Rectal smooth muscle tissue (tissue), 1 donor: ENCODE data around the gene GATB.

Experiments
- H3K27ac ChIP-seq: one replicate; pipeline ENCODE4 v1.7.0; 2013; ENCODE audit warnings: low read depth, low read length, inconsistent platforms
- H3K27me3 ChIP-seq: one replicate; pipeline ENCODE4 v1.7.0; 2013; ENCODE audit warnings: low read length; ENCODE audit not compliant: control insufficient read depth, insufficient read depth
- H3K36me3 ChIP-seq: one replicate; pipeline ENCODE4 v1.7.0; 2013; ENCODE audit warnings: low read length; ENCODE audit not compliant: control insufficient read depth, insufficient read depth
- H3K4me1 ChIP-seq: one replicate; pipeline ENCODE4 v1.7.0; 2013; ENCODE audit warnings: low read length; ENCODE audit not compliant: control insufficient read depth, insufficient read depth
- H3K4me3 ChIP-seq: one replicate; pipeline ENCODE4 v1.7.0; 2013; ENCODE audit warnings: low read length
- H3K9ac ChIP-seq: one replicate; pipeline ENCODE4 v1.7.0; 2013; ENCODE audit warnings: low read length

Gene GATB

GRCh38 chr4:151703401-151703800 is 57.4 kb downstream of the GATB start:
- H3K9ac ChIP-seq, result no peak overlapping the region
- H3K27me3 ChIP-seq, result no peaks in the 10 kb centered on the region
- no peak overlapping the region for H3K27ac ChIP-seq
- H3K4me3 ChIP-seq, result no peak overlapping the region
- H3K36me3 ChIP-seq, result peaks cover 23% of the 10 kb centered on the region
- H3K4me1 ChIP-seq, result no peaks in the 10 kb centered on the region

- H3K4me3 ChIP-seq, result no peak overlapping the region
- H3K4me1 ChIP-seq, result no peaks in the 10 kb centered on the region
- H3K27ac ChIP-seq, result no peak overlapping the region
- H3K27me3 ChIP-seq, result no peaks in the 10 kb centered on the region
- H3K9ac ChIP-seq, result no peak overlapping the region
- H3K36me3 ChIP-seq, result peaks cover 19% of the 10 kb centered on the region
These were observed 58.6 kb downstream of the GATB start for GRCh38 chr4:151702256-151702655.

GRCh38 chr4:151700566-151701316 is 60.1 kb downstream of the GATB start:
- H3K4me1 ChIP-seq, result no peaks in the 10 kb centered on the region
- H3K36me3 ChIP-seq, result peaks cover 17% of the 10 kb centered on the region
- no peak overlapping the region for H3K27ac ChIP-seq
- H3K9ac ChIP-seq, result no peak overlapping the region
- no peak overlapping the region for H3K4me3 ChIP-seq
- H3K27me3 ChIP-seq, result no peaks in the 10 kb centered on the region

- H3K9ac ChIP-seq, result no peak overlapping the region
- H3K27ac ChIP-seq, result no peak overlapping the region
- H3K4me3 ChIP-seq, result no peak overlapping the region
- H3K36me3 ChIP-seq, result peaks cover 15% of the 10 kb centered on the region
- no peaks in the 10 kb centered on the region for H3K27me3 ChIP-seq
- no peaks in the 10 kb centered on the region for H3K4me1 ChIP-seq
These were observed 62.6 kb downstream of the GATB start for GRCh38 chr4:151698213-151698612.

GRCh38 chr4:151694961-151695720 is 65.7 kb downstream of the GATB start:
- no peak overlapping the region for H3K9ac ChIP-seq
- peaks cover 10% of the 10 kb centered on the region for H3K4me1 ChIP-seq
- H3K36me3 ChIP-seq, result peaks cover 4% of the 10 kb centered on the region
- no peaks in the 10 kb centered on the region for H3K27me3 ChIP-seq
- H3K4me3 ChIP-seq, result no peak overlapping the region
- H3K27ac ChIP-seq, result no peak overlapping the region

- Histone ChIP-seq H3K4me1 (peaks cover 26% of the 10 kb centered on the region), H3K27ac (no peak overlapping the region), H3K4me3 (no peak overlapping the region), H3K9ac (no peak overlapping the region), H3K36me3 (no peaks in the 10 kb centered on the region), H3K27me3 (no peaks in the 10 kb centered on the region)
These were observed 67.8 kb downstream of the GATB start for GRCh38 chr4:151692821-151693673.

GRCh38 chr4:151692443-151692782 is 68.4 kb downstream of the GATB start:
- H3K27me3 ChIP-seq, result no peaks in the 10 kb centered on the region
- peaks cover 32% of the 10 kb centered on the region for H3K4me1 ChIP-seq
- no peaks in the 10 kb centered on the region for H3K36me3 ChIP-seq
- H3K9ac ChIP-seq, result no peak overlapping the region
- no peak overlapping the region for H3K27ac ChIP-seq
- no peak overlapping the region for H3K4me3 ChIP-seq

- H3K9ac ChIP-seq, result no peak overlapping the region
- no peak overlapping the region for H3K4me3 ChIP-seq
- no peaks in the 10 kb centered on the region for H3K27me3 ChIP-seq
- no peaks in the 10 kb centered on the region for H3K36me3 ChIP-seq
- peaks cover 38% of the 10 kb centered on the region for H3K4me1 ChIP-seq
- no peak overlapping the region for H3K27ac ChIP-seq
These were observed 69.0 kb downstream of the GATB start for GRCh38 chr4:151691639-151692442.

GRCh38 chr4:151690876-151691275 is 69.9 kb downstream of the GATB start:
- Histone ChIP-seq H3K4me3 (no peak overlapping the region), H3K9ac (no peak overlapping the region), H3K27ac (peak overlapping the region; percentile 45), H3K4me1 (peaks cover 41% of the 10 kb centered on the region), H3K27me3 (no peaks in the 10 kb centered on the region), H3K36me3 (no peaks in the 10 kb centered on the region)

GRCh38 chr4:151690164-151690870 is 70.5 kb downstream of the GATB start:
- peaks cover 41% of the 10 kb centered on the region for H3K4me1 ChIP-seq
- H3K27me3 ChIP-seq, result no peaks in the 10 kb centered on the region
- no peak overlapping the region for H3K4me3 ChIP-seq
- H3K36me3 ChIP-seq, result no peaks in the 10 kb centered on the region
- no peak overlapping the region for H3K9ac ChIP-seq
- H3K27ac ChIP-seq, result peak overlapping the region; percentile 45

- Histone ChIP-seq H3K4me1 (peaks cover 41% of the 10 kb centered on the region), H3K36me3 (no peaks in the 10 kb centered on the region), H3K27ac (peak overlapping the region; percentile 28), H3K4me3 (no peak overlapping the region), H3K9ac (no peak overlapping the region), H3K27me3 (no peaks in the 10 kb centered on the region)
These were observed 71.4 kb downstream of the GATB start for GRCh38 chr4:151689211-151689991.
